SKM-1 treated with dmso at 0.1 percent for 144 hours (cell line): ENCODE measurements around the gene ZBTB2.

ENCODE experiments used
- DNase-seq: peaks from one replicate; lab custom pipeline; 2025; ENCODE audit not compliant: unreplicated experiment; lab: John Stamatoyannopoulos, UW

The ZBTB2 gene

GRCh38 chr6:151391471-151392413 is at the start of gene ZBTB2:
ZBTB2 (minus strand) TSS chr6:151391559; CDS start chr6:151373637, 17,922 bp downstream.
- peak; percentile 29 for DNase-seq

- DNase-seq = no peak
These were observed 49.6 kb upstream of the ZBTB2 start for GRCh38 chr6:151440930-151441329.

- DNase-seq = no peak
These were observed 49.1 kb upstream of the ZBTB2 start for GRCh38 chr6:151440498-151440897.

- no peak for DNase-seq
These were observed 46.0 kb upstream of the ZBTB2 start for GRCh38 chr6:151437401-151437800.

- DNase-seq = no peak
These were observed 45.4 kb upstream of the ZBTB2 start for GRCh38 chr6:151436802-151437201.

GRCh38 chr6:151436300-151436699 is 44.9 kb upstream of the ZBTB2 start:
- DNase-seq = no peak

GRCh38 chr6:151434369-151434768 is 43.0 kb upstream of the ZBTB2 start:
- DNase-seq = no peak

- no peak for DNase-seq
These were observed 41.3 kb upstream of the ZBTB2 start for GRCh38 chr6:151432651-151433050.

- no peak for DNase-seq
These were observed 40.0 kb upstream of the ZBTB2 start for GRCh38 chr6:151431337-151431736.

GRCh38 chr6:151430886-151431285 is 39.5 kb upstream of the ZBTB2 start:
- DNase-seq = no peak

GRCh38 chr6:151428093-151428735 is 36.9 kb upstream of the ZBTB2 start:
- no peak for DNase-seq

GRCh38 chr6:151425561-151425960 is 34.2 kb upstream of the ZBTB2 start:
- no peak for DNase-seq

GRCh38 chr6:151422981-151423380 is 31.6 kb upstream of the ZBTB2 start:
- DNase-seq = no peak

- DNase-seq = no peak
These were observed 26.1 kb upstream of the ZBTB2 start for GRCh38 chr6:151417477-151417876.

- DNase-seq = no peak
These were observed 23.4 kb upstream of the ZBTB2 start for GRCh38 chr6:151414641-151415260.

GRCh38 chr6:151413372-151414145 is 22.2 kb upstream of the ZBTB2 start:
- no peak for DNase-seq

GRCh38 chr6:151412909-151413308 is 21.6 kb upstream of the ZBTB2 start:
- DNase-seq = no peak

GRCh38 chr6:151409679-151410078 is 18.3 kb upstream of the ZBTB2 start:
- no peak for DNase-seq

GRCh38 chr6:151409260-151409659 is 17.9 kb upstream of the ZBTB2 start:
- no peak for DNase-seq

GRCh38 chr6:151408858-151409257 is 17.5 kb upstream of the ZBTB2 start:
- DNase-seq = no peak

- DNase-seq = no peak
These were observed 12.6 kb upstream of the ZBTB2 start for GRCh38 chr6:151403919-151404308.
